ENCODE results near the gene PTPRN2. TPM values are rescaled to one million over a fixed set of nuclear protein-coding genes. Genes with fewer than 3 reads are reported as not detected.

Gene PTPRN2
- total and polyA plus RNA-seq, 8 donors: 12.2 to 49.2 (median 31.8) TPM

DNA sequence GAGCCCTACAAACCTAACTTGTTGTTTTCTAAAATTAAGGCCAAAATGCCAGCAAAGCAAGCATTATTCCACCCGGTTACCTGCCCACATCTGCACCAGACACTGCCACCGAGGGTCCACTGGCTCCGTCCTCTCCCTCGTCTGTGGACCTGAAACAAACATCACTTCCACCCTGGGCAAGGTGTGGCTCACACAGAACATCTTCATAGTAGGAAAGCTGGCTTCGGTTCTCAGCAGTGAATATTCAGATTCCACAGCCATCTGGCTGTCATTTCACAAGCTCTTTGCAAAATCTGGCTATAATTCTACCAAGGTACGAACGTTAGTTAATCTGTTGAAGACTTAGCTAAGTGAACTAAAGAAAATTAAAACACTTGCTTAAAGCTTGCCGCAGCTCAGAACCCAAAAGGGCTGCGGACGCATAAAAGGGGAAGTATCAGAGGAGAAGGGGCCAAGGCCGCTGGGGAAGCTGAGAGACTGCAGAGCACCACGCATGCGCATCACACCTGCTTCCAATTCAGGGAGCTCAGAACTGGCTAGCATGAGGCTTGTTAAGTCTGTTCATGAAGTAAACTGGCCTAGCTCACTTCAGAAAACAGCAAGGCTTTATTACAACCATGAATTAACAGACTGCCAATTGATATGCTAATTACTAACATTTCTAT lies 46.1 kb downstream of the PTPRN2 start:
- no peak for FAIRE-seq
- Histone ChIP-seq H3K36me3 (no peaks in the 10 kb centered on the region), H3K4me3 (no peak overlapping the region), H3K4me1 (no peaks in the 10 kb centered on the region), H3K27ac (no peak overlapping the region), H3K27me3 (no peaks in the 10 kb centered on the region), H3K9me3 (no peaks in the 10 kb centered on the region)
- no peak for TF ChIP-seq CTCF (IDR thresholded peaks at IDR 0.05)
- intact Hi-C loops (cut with DNase I): no loop called here
- ATAC-seq: no peak
- DNase-seq: no peak
- 82 to 84% methylated on average over 13 of the region's 13 CpGs for WGBS, 2 donors

DNA sequence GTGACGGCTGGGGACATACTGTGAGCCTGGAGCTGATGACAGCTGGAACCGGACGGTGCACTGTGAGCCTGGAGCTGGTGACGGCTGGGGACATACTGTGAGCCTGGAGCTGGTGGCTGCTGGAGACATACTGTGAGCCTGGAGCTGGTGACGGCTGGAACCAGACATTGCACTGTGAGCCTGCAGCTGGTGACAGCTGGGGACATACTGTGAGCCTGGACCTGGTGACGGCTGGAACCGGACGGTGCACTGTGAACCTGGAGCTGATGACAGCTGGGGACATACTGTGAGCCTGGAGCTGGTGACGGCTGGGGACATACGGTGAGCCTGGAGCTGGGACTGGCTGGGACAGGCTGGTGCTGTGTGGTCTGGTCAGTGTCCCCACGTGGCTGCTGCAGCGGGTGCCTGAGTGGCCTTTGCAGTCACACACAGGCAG lies 47.9 kb downstream of the PTPRN2 start:
- Histone ChIP-seq H3K27me3 (no peaks in the 10 kb centered on the region), H3K4me3 (no peak overlapping the region), H3K27ac (no peak overlapping the region), H3K4me1 (peaks cover 0 to 4% (median 0%) of the 10 kb centered on the region in 3 donors), H3K36me3 (no peaks in the 10 kb centered on the region), H3K9me3 (no peaks in the 10 kb centered on the region)
- intact Hi-C loops (cut with DNase I): no loop called here
- TF ChIP-seq CTCF (IDR thresholded peaks at IDR 0.05): no peak
- FAIRE-seq (no peak), ATAC-seq (no peak), DNase-seq (no peak)
- 84 to 90% methylated on average over 12 of the region's 12 CpGs for WGBS, 2 donors

GRCh38 chr7:158538156-158538946 lies 49.3 kb downstream of the PTPRN2 start:
- 91 to 93% methylated on average over 36 of the region's 36 CpGs for WGBS, 2 donors
- DNase-seq: no peak
- no peak overlapping the region for H3K27ac ChIP-seq
- no peak overlapping the region for H3K4me3 ChIP-seq
- no peak for ATAC-seq
- H3K27me3 ChIP-seq: no peaks in the 10 kb centered on the region
- intact Hi-C loops (cut with DNase I): no loop called here
- no peak for FAIRE-seq
- H3K4me1 ChIP-seq: peaks cover 0 to 4% (median 0%) of the 10 kb centered on the region in 3 donors
- H3K36me3 ChIP-seq: no peaks in the 10 kb centered on the region
- TF ChIP-seq CTCF (IDR thresholded peaks at IDR 0.05): no peak
- H3K9me3 ChIP-seq: no peaks in the 10 kb centered on the region

- H3K9me3 ChIP-seq: no peaks in the 10 kb centered on the region
- no peak for TF ChIP-seq CTCF (IDR thresholded peaks at IDR 0.05)
- H3K4me3 ChIP-seq: no peak overlapping the region
- 82 to 85% methylated on average over 7 of the region's 7 CpGs for WGBS, 2 donors
- no peaks in the 10 kb centered on the region for H3K27me3 ChIP-seq
- H3K36me3 ChIP-seq: no peaks in the 10 kb centered on the region
- no peak for FAIRE-seq
- ATAC-seq: no peak
- no peak for DNase-seq
- intact Hi-C loops (cut with DNase I): no loop called here
- H3K4me1 ChIP-seq: peaks cover 0 to 4% (median 0%) of the 10 kb centered on the region in 3 donors
- H3K27ac ChIP-seq: peak overlapping the region in 1 of 4 donors; percentile 8
These were observed 50.1 kb downstream of the PTPRN2 start for GRCh38 chr7:158537516-158537882.
